ENCODE data around the gene OR6A2. TPM values are rescaled to one million over a fixed set of nuclear protein-coding genes. Genes with fewer than 3 reads are reported as not detected.

The OR6A2 gene
- total RNA-seq, 1 experiment from 2014 or later, result 0.07 TPM

DNA sequence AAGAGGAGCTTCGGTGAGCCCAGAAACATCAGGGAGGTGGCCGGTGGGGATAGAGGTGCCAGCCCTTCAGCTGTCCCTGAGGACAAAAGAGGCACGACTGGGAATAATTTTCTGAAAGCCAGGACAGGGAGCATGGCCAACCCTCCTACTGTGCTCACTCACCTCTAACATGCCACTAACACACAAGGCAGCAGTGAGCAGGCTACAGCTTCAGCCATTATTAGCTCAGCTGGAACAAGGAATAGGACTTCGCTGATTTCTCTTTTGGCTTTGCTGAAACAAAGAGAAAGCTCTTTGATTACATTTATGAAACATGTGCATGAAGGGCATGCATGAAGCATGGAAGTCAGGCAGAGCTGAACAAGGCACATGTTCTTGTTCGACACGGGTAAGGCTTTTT is 33.9 kb upstream of the OR6A2 start:
- Histone ChIP-seq H3F3A (ENCODE audit: low read length, unreplicated experiment) (no peaks in the 10 kb centered on the region), H3K4me2 (ENCODE audit: low read length) (no peak overlapping the region), H3K4me1 (ENCODE audit: insufficient read depth, low read length) (no peaks in the 10 kb centered on the region), H3K27me3 (ENCODE audit: low read length) (no peaks in the 10 kb centered on the region), H2AFZ (ENCODE audit: low read length) (no peak overlapping the region), H3K9ac (ENCODE audit: low read length) (no peak overlapping the region), H3K79me2 (ENCODE audit: low read length) (no peaks in the 10 kb centered on the region), H3K27ac (ENCODE audit: low read length) (no peak overlapping the region), H4K20me1 (ENCODE audit: low read length) (no peaks in the 10 kb centered on the region), H3K9me3 (ENCODE audit: low read length) (no peaks in the 10 kb centered on the region), H3K4me3 (ENCODE audit: low read length) (no peak overlapping the region), H3K36me3 (ENCODE audit: low read depth, low read length) (no peaks in the 10 kb centered on the region), H3K9me2 (replicated peaks; ENCODE audit: low read length) (no peaks in the 10 kb centered on the region)
- DNase-seq, result no peak
- CTCF ChIA-PET, result no interaction called here
- intact Hi-C loops (cut with micrococcal nuclease), result no loop called here
- TF ChIP-seq CTCF (conservative IDR thresholded peaks at IDR 0.05; ENCODE audit: low read depth, low read length) (no peak), EZH2phosphoT487 (IDR thresholded peaks at IDR 0.05; ENCODE audit: borderline replicate concordance, low read length) (no peak), EZH2 (IDR thresholded peaks at IDR 0.05; ENCODE audit: low read length, unreplicated experiment) (no peak)
- no peak for ATAC-seq
- no TSS peak for BruUV-seq (replicated peaks)
- POLR2A ChIA-PET (ENCODE audit: unreplicated experiment), result no interaction called here

DNA sequence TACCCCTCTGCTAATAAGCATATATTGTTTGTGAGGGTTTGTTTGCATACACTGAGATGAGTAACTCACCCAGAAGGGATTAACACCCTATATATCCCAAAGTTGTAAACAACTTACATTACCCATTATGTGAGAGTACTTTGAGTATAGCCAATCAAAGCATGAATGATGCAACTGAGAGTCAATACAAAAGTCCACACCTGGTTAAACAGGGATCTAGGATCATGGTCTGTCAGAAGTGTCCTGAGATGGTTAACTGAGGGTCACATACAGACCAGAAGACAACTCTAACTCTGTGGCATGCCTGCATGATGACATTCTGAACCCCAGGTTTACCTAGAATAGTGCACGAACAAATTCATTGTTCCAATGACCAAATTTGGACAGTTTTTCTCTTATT is 28.6 kb upstream of the OR6A2 start:
- no peak overlapping the region for H3K4me2 ChIP-seq (ENCODE audit: low read length)
- ChIA-PET POLR2A (ENCODE audit: unreplicated experiment) (no interaction called here), CTCF (interaction anchor here (0.6 kb wide), 1 partner anchor 92 kb away, joined by 5 read pairs; no protein-coding TSS in a partner anchor)
- H3K79me2 ChIP-seq (ENCODE audit: low read length), result no peaks in the 10 kb centered on the region
- no peaks in the 10 kb centered on the region for H3K36me3 ChIP-seq (ENCODE audit: low read depth, low read length)
- H3K9ac ChIP-seq (ENCODE audit: low read length), result no peak overlapping the region
- no peaks in the 10 kb centered on the region for H3K9me2 ChIP-seq (replicated peaks; ENCODE audit: low read length)
- DNase-seq (no peak), ATAC-seq (no peak)
- TF ChIP-seq EZH2phosphoT487 (IDR thresholded peaks at IDR 0.05; ENCODE audit: borderline replicate concordance, low read length), result no peak
- TF ChIP-seq EZH2 (IDR thresholded peaks at IDR 0.05; ENCODE audit: low read length, unreplicated experiment), result no peak
- TF ChIP-seq CTCF (conservative IDR thresholded peaks at IDR 0.05; ENCODE audit: low read depth, low read length), result no peak
- no peaks in the 10 kb centered on the region for H3K27me3 ChIP-seq (ENCODE audit: low read length)
- H3K4me3 ChIP-seq (ENCODE audit: low read length), result no peak overlapping the region
- no peak overlapping the region for H3K27ac ChIP-seq (ENCODE audit: low read length)
- no peak overlapping the region for H2AFZ ChIP-seq (ENCODE audit: low read length)
- H3F3A ChIP-seq (ENCODE audit: low read length, unreplicated experiment), result no peaks in the 10 kb centered on the region
- H3K4me1 ChIP-seq (ENCODE audit: insufficient read depth, low read length), result no peaks in the 10 kb centered on the region
- intact Hi-C loops (cut with micrococcal nuclease), result no loop called here
- no TSS peak for BruUV-seq (replicated peaks)
- H4K20me1 ChIP-seq (ENCODE audit: low read length), result no peaks in the 10 kb centered on the region
- H3K9me3 ChIP-seq (ENCODE audit: low read length), result no peaks in the 10 kb centered on the region

- ChIA-PET POLR2A (ENCODE audit: unreplicated experiment) (no interaction called here), CTCF (interaction anchor here (1.0 kb wide), 1 partner anchor 13 kb away, joined by 3 read pairs; no protein-coding TSS in a partner anchor)
- BruUV-seq (replicated peaks), result no TSS peak
- Histone ChIP-seq H2AFZ (ENCODE audit: low read length) (no peak overlapping the region), H4K20me1 (ENCODE audit: low read length) (no peaks in the 10 kb centered on the region), H3K4me2 (ENCODE audit: low read length) (no peak overlapping the region), H3K27ac (ENCODE audit: low read length) (no peak overlapping the region), H3K79me2 (ENCODE audit: low read length) (no peaks in the 10 kb centered on the region), H3K9ac (ENCODE audit: low read length) (no peak overlapping the region), H3K4me1 (ENCODE audit: insufficient read depth, low read length) (no peaks in the 10 kb centered on the region), H3K36me3 (ENCODE audit: low read depth, low read length) (no peaks in the 10 kb centered on the region), H3F3A (ENCODE audit: low read length, unreplicated experiment) (no peaks in the 10 kb centered on the region), H3K9me2 (replicated peaks; ENCODE audit: low read length) (no peaks in the 10 kb centered on the region), H3K27me3 (ENCODE audit: low read length) (no peaks in the 10 kb centered on the region), H3K4me3 (ENCODE audit: low read length) (no peak overlapping the region), H3K9me3 (ENCODE audit: low read length) (no peaks in the 10 kb centered on the region)
- intact Hi-C loops (cut with micrococcal nuclease), result no loop called here
- TF ChIP-seq EZH2phosphoT487 (IDR thresholded peaks at IDR 0.05; ENCODE audit: borderline replicate concordance, low read length), result no peak
- no peak for TF ChIP-seq EZH2 (IDR thresholded peaks at IDR 0.05; ENCODE audit: low read length, unreplicated experiment)
- no peak for TF ChIP-seq CTCF (conservative IDR thresholded peaks at IDR 0.05; ENCODE audit: low read depth, low read length)
- ATAC-seq (no peak), DNase-seq (no peak)
Observed at GRCh38 chr11:6825231-6825744, 25.8 kb upstream of the OR6A2 start.
